Skin of body (tissue), 2 donors: ENCODE data around the gene RUSC1. TPM values are rescaled to one million over a fixed set of nuclear protein-coding genes. Genes with fewer than 3 reads are reported as not detected.

Experiments
- DNase-seq: peaks from one replicate; lab custom pipeline; 2025; lab: John Stamatoyannopoulos, UW
- total RNA-seq: library from RNA; depleted of rRNA; stranded (reverse); fragments of >200 nt; gene quantifications from one replicate; pipeline ENCODE4 v1.2.3, GENCODE V29; 2014

Gene RUSC1
- total RNA-seq, 1 donor from 2014 or later, result 15.0 TPM

DNA sequence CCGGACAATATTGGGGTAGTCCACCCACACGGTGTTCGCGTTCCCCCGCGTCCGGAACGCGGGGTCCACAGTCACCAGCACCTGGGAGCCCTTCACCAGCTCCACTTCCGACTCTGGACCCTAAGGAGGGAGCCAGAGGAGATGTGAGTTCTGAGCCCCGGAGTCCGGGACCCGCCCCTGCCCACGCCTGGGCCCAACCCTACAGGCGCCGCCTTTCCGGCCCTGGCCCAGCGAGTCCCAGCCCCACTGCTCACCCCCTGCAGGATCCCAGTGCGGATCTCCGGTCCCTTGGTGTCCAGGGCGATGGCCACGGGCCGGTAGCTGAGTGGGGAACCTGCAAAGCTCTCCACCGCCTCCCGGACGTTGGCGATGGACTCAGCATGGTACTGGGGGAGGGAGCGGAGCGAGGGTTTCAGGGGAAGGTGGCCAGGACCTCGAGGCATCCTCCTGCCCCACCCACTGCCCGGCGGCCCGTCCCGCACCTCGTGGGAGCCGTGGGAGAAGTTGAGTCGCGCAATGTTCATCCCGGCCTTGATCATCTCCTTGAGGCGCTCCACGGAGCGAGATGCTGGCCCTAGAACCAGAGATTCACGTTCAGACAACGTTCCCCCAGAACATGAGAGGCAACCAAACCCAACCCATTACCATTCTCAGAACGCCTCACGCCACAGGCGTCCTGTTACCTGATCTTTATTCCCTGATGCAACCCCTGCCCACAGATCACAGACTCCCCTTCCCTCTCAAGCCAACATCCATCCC, 25.3 kb upstream of the RUSC1 start:
- DNase-seq, result no peak

DNA sequence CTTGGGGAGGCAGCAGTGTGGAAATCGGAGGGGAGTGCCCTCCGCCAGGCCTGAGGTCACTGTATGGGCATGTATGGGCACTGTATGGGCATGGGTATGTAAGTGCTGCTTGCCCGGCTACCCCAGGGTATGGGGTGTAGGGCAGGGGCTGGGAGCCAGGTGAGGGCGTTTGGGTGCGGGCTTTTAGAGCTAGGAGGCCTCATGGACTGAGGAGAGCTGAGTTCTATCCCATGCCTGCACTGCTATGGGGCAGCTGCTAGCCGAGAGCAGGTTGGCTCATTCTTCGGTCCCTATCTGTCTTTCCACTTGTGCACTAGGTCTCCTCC, 24.8 kb upstream of the RUSC1 start:
- no peak for DNase-seq

- DNase-seq, result no peak
These were observed 24.0 kb upstream of the RUSC1 start for GRCh38 chr1:155296661-155297060.

- DNase-seq, result no peak
These were observed 23.3 kb upstream of the RUSC1 start for GRCh38 chr1:155297384-155297783.

DNA sequence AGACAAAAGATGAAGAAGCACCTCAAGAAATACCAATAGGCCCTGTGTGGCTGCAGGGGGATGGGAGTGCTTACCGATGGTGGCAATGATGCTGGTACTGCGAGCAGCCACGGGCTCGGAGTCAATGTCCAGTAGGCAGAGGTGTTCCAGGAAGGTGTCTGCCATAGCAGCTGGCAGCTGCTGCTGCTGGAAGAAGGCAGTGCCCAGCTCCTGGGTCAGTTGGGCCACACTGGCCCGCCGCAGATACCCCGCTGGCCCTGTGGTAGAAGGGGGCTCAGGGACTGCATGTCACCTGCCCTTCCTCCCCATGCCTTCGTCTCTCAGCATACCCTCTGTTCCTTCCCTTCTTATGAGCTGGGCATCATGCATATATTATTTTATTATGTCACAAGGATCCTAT, 20.7 kb upstream of the RUSC1 start:
- DNase-seq, result no peak

- DNase-seq, result no peak
These were observed 20.0 kb upstream of the RUSC1 start for GRCh38 chr1:155300553-155301329.

DNA sequence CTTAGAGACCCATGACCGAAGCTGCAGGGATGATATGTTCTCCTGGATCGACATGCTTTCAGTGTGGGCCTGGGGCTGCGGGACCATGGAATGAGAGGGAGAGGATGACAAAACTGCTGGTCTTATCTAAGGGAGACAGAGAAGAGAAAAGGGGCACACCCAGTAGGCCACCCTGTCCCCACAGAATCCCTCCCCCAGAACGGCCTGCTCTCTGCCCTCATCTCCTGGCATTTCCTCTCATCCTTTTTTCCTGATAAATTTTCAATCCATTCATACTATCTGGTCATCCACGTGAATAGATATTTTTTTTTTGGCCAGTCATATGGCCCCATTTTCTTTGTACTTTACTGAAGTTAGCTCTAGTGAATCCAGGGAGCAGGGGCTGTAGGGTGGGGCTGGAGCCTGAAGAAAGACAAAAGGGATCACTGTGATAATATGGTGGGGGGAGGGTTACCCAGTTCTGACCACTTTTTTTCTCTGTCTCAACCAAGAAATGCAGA, 19.3 kb upstream of the RUSC1 start, which contains the start of gene PKLR:
Gene PKLR (minus strand): TSS at position 97 of the 500 bp plus-strand sequence. CDS start 43 bp downstream, at position 54.
- DNase-seq, result no peak

GRCh38 chr1:155304558-155305063, 16.1 kb upstream of the RUSC1 start:
- no peak for DNase-seq

DNA sequence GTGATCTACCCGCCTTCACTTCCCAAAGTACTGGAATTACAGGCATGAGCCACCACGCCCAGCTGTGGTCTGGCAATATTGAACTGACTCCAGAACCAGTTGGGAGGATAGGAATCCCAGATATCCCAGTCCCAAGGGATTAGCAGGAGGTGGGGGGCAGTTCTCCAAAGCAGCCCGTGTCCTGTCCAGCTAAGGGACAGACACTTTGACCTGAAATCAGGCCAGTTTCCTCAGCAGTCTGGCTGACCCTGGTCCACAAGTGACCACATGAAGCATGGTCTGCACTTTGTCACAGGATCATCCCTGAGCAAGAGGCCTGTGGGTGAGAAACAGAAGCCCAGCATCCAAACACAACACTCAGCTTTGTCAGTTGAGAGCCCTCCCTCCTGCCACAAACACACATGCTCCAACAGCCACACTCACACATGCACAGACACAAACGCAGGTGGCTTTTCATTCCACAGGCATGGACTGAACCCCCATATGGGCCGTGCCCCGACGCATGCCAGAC, 14.8 kb upstream of the RUSC1 start:
- DNase-seq, result no peak

- peak; percentile 32 for DNase-seq
These were observed 13.4 kb upstream of the RUSC1 start for GRCh38 chr1:155307247-155307740.

DNA sequence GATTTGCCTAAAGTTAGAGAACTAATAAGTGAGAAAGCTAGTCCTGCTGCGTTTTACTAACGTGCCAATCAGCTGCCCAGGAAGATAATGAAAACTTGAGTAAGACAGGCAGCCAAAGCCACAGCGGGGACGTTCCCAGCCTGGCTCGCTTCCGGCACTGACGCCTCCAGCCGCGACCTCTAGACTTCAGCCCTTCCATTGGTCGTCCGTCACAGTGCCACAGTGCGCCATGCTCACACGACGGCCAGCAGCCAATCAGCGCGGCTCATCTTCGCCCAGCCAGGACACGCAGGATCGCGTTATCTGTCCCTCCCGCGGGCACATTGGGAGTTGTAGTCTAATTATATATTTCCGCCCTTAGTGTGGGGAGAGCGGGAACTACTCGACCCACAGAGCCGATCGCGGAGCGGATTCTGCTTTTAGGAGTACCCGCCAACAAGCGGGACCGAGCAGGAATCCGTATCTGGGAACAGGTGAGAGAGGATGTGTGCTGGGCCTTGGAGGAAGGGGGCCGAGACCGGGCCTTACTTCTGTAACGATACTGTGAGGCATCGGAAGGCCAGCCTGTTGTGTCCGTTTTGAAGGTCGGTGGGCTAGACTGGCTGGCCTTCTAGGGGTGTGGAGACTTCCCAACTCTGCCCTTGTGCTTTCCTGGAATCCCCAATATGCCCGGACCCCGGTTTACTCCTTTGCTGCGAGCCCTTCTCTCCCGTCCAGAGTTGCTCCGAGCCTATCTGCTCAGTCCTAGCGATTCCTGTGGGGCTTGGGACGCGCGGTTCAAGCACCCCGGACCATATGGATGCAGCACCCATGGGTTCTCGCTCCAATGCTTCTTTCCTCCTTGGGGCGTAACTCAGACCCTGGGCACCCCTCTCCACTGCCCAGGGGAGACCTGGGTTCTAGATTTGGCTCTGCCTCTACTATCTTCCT, 11.9 kb upstream of the RUSC1 start, which contains the start of gene FDPS:
Gene FDPS (plus strand): TSS at position 374 of the 930 bp plus-strand sequence. CDS start 924 bp downstream, outside the sequence.
- peak; percentile 99 for DNase-seq

- DNase-seq, result no peak
These were observed 11.2 kb upstream of the RUSC1 start for GRCh38 chr1:155309423-155310021.

DNA sequence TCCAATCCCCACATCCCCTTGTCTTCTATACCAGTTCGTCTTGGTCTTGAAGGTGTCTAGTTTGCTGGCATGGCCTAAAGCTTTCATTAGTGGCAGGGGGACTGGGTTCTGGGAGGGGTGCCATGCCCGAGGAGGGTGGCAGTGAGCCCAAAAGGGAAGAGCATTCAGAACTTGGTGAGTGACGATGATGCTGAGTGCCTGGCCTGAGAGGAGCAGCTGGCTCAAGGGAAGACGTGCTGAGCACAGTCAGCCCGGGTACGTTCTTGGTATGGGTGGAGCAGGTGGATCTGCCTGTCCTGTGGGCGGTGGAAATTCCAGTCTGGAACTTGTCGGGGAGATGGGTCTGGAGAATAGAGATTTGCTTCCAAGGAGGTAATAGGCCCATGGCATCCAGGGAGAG, 7.4 kb upstream of the RUSC1 start:
- DNase-seq, result no peak

DNA sequence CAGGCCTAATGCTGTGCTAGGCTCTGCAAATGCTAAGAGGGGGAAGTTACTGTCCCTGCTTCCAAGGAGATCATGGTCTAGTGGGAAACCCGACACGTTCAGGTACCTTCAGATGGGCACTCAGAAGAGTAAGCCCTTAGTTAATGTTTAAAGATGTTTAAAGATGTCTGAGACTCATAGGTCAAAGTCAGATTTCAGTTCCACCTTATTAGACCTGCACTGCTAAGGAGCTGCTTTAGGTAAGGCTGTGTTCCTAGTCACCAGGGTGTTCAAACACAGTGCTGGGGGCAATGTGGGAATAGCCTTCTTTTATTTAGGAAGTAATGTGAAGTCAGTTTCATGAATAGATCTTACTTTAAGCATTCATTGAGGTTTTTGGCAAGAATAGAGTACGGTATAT, 3.8 kb upstream of the RUSC1 start:
- no peak for DNase-seq

DNA sequence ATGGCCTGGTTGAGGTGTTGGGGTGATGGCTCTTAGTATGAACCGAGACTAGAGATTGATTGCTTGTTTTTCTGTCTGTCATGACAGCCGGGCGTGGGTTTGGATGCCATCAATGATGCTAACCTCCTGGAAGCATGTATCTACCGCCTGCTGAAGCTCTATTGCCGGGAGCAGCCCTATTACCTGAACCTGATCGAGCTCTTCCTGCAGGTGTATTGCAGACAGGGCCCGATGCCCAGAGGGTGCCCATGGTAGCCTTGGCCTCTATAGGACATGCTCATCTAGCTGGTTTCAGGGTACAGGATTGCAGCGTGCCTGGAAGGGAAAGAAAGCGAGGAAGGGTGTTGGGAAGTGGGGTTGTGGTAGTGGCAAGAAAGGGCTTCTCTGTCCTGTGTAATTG, 2.6 kb upstream of the RUSC1 start:
- no peak for DNase-seq

GRCh38 chr1:155319536-155319935, 1.2 kb upstream of the RUSC1 start:
- DNase-seq, result no peak

- no peak for DNase-seq
These were observed 442 bp upstream of the RUSC1 start for GRCh38 chr1:155320252-155320651.

- DNase-seq, result no peak
These were observed 1.2 kb downstream of the RUSC1 start for GRCh38 chr1:155321639-155322503.

DNA sequence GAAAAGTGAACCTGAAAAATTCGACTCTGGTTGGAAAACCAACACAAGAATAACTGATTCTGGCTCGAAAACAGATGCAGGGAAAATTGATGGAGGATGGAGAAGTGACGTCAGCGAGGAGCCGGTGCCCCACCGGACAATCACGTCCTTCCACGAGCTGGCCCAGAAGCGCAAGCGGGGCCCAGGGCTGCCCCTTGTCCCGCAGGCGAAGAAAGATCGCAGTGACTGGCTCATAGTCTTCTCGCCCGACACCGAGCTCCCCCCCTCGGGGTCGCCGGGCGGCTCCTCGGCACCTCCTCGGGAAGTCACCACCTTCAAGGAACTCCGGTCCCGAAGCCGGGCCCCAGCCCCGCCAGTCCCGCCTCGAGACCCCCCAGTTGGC, 1.9 kb downstream of the RUSC1 start:
- DNase-seq, result no peak
